Right lobe of liver (tissue), 4 donors: ENCODE results near the gene IFIH1.

Experiments
- POLR2A ChIP-seq: fragments of 450-650 bp; IDR thresholded peaks from one replicate; pipeline ENCODE4 v1.6.1; 2017; ENCODE audit warnings: antibody characterized with exemption, mild to moderate bottlenecking
- TF ChIP-seq, protein P1 (sequence below), 4 donors: fragments of 200-600 bp in 3 of 4; fragments of 450-650 bp in 1 of 4; IDR thresholded peaks; one replicate each; pipeline versions ENCODE4 v1.5.1 to v1.8.0; 2016 to 2022; ENCODE audit warnings: antibody characterized with exemption in 4 of 4, mild to moderate bottlenecking in 2 of 4
- donor health status: DM: no; HTN: no; CAD: no.
- donor health status: DM: no; HTN: no; CAD: no.
- donor health status: DM: no; HTN: yes; CAD: no.

DNA sequence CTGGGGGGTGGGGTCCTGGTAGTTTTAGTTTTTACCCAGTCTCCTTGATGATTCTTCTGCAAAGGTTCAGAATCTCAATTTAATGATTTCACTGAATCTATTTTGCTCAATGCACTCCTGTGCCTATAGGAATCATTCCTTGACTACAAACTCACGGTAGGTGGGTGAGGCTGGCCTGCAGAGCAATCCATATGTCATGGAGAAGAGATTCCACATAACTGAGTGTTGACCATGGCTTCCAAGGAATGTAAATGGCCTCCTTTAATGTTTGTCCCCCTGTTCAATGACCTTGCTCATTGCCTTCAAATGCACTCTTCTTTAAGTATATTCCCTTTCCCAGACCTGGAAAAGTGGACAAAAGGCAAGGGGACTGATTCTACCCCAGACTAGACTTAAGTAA, 87.7 kb downstream of the IFIH1 start:
- TF ChIP-seq, protein P1, sequence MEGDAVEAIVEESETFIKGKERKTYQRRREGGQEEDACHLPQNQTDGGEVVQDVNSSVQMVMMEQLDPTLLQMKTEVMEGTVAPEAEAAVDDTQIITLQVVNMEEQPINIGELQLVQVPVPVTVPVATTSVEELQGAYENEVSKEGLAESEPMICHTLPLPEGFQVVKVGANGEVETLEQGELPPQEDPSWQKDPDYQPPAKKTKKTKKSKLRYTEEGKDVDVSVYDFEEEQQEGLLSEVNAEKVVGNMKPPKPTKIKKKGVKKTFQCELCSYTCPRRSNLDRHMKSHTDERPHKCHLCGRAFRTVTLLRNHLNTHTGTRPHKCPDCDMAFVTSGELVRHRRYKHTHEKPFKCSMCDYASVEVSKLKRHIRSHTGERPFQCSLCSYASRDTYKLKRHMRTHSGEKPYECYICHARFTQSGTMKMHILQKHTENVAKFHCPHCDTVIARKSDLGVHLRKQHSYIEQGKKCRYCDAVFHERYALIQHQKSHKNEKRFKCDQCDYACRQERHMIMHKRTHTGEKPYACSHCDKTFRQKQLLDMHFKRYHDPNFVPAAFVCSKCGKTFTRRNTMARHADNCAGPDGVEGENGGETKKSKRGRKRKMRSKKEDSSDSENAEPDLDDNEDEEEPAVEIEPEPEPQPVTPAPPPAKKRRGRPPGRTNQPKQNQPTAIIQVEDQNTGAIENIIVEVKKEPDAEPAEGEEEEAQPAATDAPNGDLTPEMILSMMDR (IDR thresholded peaks at IDR 0.05), result no peak
- TF ChIP-seq POLR2A, result no peak
